Activated CD8-positive, alpha-beta memory T cell treated with anti-CD3 and anti-CD28 coated beads, Interleukin-2, amount 50 U/mL, for 4 hours (primary cell): ENCODE measurements around the gene RABEPK.
"Not testable (repeated sequence)": the region's sequence is repeated elsewhere in the genome, so short reads cannot be mapped to it uniquely, and the experiment has no call there.

Experiments used
- DNase-seq: peaks from one replicate; pipeline ENCODE4 v3.0.0-alpha.2; 2020

Gene RABEPK

GRCh38 chr9:125195591-125195990 is 4.8 kb upstream of the RABEPK start:
- not testable (repeated sequence) for DNase-seq

- no peak for DNase-seq
Measured at GRCh38 chr9:125202846-125203618, 2.7 kb downstream of the RABEPK start.

- DNase-seq: no peak
Measured at GRCh38 chr9:125204477-125204876, 4.1 kb downstream of the RABEPK start.

GRCh38 chr9:125214186-125214585 is 13.8 kb downstream of the RABEPK start:
- no peak for DNase-seq

- DNase-seq: no peak
Measured at GRCh38 chr9:125218621-125219020, 18.3 kb downstream of the RABEPK start.

- not testable (repeated sequence) for DNase-seq
Measured at GRCh38 chr9:125224858-125225257, 24.5 kb downstream of the RABEPK start.

GRCh38 chr9:125227761-125228160 is 27.4 kb downstream of the RABEPK start:
- DNase-seq: no peak

- no peak for DNase-seq
Measured at GRCh38 chr9:125233678-125234077, 33.3 kb downstream of the RABEPK start.

- DNase-seq: not testable (repeated sequence)
Measured at GRCh38 chr9:125234099-125234498, 33.8 kb downstream of the RABEPK start.

GRCh38 chr9:125235804-125236519 is 35.6 kb downstream of the RABEPK start:
- no peak for DNase-seq

- DNase-seq: not testable (repeated sequence)
Measured at GRCh38 chr9:125236520-125237159, 36.3 kb downstream of the RABEPK start.

GRCh38 chr9:125238127-125238914 is 38.0 kb downstream of the RABEPK start:
- no peak for DNase-seq

- DNase-seq: no peak
Measured at GRCh38 chr9:125238915-125239446, 38.6 kb downstream of the RABEPK start.

GRCh38 chr9:125239631-125240597 is 39.6 kb downstream of the RABEPK start:
- no peak for DNase-seq

GRCh38 chr9:125240649-125240999 is 40.3 kb downstream of the RABEPK start:
- no peak for DNase-seq

- peak; percentile 100 for DNase-seq
Measured at GRCh38 chr9:125241000-125241862, 40.9 kb downstream of the RABEPK start, which contains the start of gene HSPA5. Gene HSPA5 (minus strand): TSS chr9:125241343. CDS start chr9:125241126, 217 bp downstream.

GRCh38 chr9:125241863-125242739 is 41.8 kb downstream of the RABEPK start:
- peak; percentile 22 for DNase-seq

GRCh38 chr9:125243792-125244260 is 43.5 kb downstream of the RABEPK start:
- no peak for DNase-seq

GRCh38 chr9:125246261-125246667 is 45.9 kb downstream of the RABEPK start:
- DNase-seq: no peak
